GM18520 (cell line): ENCODE results near the gene CSMD2.
"Not testable (repeated sequence)": the region's sequence is repeated elsewhere in the genome, so short reads cannot be mapped to it uniquely, and the experiment has no call there.

Experiments
- ATAC-seq: cut with Tn5 transposase; IDR thresholded peaks from one replicate; pipeline ENCODE4 v1.9.1; 2021; ENCODE audit not compliant: unreplicated experiment

Gene CSMD2

GRCh38 chr1:33517596-33518250, 647.3 kb downstream of the CSMD2 start:
- ATAC-seq, result no peak

DNA sequence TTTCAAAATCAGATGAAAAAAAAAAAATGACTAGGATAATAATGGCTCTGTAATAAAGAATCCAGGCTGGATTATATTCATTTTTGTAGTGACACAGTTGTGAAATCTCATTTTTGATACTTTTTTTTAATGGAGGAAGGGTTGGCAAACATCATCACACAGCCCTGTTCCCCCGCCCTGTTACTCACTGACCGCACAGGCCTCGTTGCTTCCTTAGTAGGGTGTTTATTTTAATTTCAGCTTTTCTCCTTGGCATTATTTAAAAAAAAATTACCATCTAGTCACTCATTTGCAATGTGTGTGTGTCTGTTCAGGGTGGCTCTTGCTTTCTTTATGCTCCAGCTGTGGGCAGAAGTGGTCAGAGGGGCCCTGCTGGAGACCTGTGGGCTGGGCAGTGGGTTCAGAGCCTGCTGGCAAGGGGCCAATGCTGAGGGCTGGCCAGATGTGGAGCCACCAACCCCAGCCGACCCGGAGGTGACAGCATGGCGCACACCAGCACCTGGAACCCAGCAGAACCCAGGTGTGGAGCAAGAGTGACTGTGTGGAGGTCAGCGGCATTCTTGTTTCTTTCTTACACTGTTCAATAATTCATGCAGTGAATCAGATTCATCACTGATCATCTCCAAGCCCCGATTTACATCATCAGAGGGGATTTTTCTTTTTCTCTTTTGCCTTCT, 648.0 kb downstream of the CSMD2 start:
- no peak for ATAC-seq

DNA sequence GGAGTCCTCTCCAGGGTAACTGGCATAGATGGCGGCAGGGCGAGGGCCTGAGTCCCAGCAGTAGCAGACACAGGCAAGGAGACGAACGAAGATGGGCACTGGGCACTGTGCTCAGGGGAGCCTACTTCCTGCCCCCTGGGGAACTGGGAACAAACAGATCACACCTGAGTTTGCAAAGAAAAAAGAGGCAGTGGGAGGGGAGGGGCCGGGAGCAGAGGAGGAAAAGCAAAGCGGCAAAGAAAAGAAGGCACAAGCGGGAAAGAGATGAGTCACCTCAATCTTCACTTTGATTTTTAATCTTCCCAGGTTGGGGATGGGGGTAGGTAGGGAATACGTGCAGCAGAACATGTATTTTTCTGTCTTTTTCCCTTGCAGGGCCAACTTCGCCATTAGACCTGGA, 648.6 kb downstream of the CSMD2 start:
- no peak for ATAC-seq

DNA sequence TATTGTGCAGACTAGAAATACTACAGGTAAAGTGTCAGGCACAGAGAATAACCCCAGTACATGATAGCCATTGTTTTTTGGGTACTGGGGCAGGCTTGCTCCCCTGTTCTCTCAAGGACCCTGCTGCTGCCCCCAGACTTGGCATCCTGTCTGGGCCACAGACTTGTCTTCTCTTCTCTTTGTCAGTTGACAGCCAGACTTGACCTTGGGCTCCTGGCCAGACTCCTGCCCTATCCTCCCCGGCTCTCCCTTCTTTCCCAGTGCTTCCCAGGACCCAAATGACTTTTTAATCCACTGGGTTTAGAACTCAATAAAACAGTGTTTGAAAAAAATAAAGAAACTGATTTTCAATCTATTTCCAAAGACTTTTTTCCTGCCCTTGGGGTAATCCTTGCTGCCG, 649.4 kb downstream of the CSMD2 start:
- no peak for ATAC-seq

- no peak for ATAC-seq
Measured at GRCh38 chr1:33515112-33515511, 649.9 kb downstream of the CSMD2 start.

DNA sequence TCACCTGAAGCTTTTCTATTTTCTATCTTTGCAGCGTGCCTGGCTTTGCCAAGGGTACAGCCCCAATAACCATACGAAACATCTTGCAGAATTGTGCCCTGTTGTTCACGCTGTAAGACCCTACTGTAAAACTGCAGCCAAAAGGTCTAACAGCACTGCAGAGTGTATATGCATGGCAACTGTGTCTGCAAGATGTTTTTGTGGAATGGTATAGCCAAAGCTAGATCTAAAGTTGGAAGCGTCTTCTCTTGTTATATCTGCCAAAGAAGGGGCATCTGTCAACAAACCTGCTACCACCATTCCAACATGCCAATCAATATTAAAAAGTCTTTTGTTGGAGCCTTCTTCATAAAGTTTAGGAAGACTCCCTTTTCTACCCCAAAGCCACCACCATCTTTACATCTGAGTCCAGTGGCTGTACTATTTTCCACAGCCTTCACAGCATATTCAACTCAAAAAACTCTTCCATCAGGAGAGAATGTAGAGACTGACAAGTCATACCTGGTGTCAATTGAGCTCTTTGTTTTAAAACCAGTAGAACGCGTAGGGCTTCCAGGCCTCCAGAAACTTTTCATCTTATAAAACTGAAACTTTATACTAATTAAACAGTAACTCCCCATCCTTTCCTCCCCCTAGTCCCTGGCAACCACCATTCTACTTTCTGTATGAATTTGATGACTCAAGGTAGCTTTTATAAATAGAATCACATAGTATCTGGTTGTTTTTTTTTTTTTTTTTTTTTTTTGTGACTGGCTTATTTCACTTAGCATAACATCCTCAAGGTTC, 652.6 kb downstream of the CSMD2 start:
- no peak for ATAC-seq

- not testable (repeated sequence) for ATAC-seq
Measured at GRCh38 chr1:33509276-33509675, 655.8 kb downstream of the CSMD2 start.

DNA sequence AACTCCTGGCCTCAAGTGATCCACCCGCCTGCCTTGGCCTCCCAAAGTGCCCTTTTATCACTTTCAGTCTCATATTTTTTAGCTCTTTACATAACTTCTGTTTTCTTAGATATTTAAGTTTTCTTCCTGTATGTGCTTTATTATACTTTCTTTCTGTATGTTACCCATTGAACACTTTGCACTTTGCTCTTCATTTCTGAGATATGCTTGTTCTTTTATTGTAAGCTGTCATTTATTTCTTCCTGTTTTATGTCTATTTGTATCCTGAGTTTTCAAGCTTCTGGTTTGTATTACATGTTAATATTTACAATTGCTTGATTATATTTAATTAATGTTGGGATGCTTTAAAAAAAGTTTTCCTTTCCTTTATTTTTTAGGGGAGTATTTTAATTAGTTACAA, 656.9 kb downstream of the CSMD2 start:
- no peak for ATAC-seq

- no peak for ATAC-seq
Measured at GRCh38 chr1:33507661-33508060, 657.4 kb downstream of the CSMD2 start.

DNA sequence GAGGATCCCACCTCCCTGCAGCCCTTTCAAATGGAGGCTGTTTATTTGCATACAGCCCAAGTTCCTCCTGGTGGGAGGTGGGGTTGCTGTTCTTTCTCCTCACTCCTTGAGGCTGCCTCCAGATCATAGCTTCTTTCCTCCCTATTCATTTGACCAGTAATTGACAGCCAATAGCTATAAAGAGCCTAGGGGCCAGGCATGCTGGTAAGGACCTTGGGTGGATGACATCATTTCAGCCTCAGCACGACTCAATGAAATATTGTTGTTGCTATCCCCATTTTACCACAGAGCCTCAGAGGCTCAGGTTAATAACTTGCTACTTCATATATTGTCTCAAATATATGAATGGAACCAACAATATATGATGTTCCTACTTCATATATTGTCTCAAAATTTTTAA, 661.5 kb downstream of the CSMD2 start:
- no peak for ATAC-seq

- ATAC-seq, result no peak
Measured at GRCh38 chr1:33502726-33503125, 662.3 kb downstream of the CSMD2 start.

- no peak for ATAC-seq
Measured at GRCh38 chr1:33501774-33502173, 663.3 kb downstream of the CSMD2 start.

- ATAC-seq, result no peak
Measured at GRCh38 chr1:33501309-33501708, 663.7 kb downstream of the CSMD2 start.

DNA sequence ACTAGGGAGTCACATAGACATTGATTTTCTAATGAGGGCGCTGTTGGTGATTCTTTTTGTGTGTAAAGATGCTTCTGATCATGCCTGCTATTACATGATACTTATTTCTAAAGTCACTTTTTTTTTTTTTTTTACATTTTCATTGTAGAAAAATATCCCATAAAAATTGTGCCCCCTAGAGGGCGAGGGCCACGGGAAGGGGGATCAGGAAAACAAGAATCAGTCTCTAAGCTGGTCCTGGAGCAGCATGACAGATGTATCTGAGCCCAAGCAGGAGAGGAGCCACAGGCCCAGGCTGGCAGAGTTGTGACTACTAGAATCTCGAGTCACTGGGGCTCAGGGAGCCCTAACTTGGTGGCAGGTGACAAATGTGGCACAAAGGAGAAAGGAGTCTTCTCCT, 664.5 kb downstream of the CSMD2 start:
- no peak for ATAC-seq

- no peak for ATAC-seq
Measured at GRCh38 chr1:33497410-33497809, 667.6 kb downstream of the CSMD2 start.

DNA sequence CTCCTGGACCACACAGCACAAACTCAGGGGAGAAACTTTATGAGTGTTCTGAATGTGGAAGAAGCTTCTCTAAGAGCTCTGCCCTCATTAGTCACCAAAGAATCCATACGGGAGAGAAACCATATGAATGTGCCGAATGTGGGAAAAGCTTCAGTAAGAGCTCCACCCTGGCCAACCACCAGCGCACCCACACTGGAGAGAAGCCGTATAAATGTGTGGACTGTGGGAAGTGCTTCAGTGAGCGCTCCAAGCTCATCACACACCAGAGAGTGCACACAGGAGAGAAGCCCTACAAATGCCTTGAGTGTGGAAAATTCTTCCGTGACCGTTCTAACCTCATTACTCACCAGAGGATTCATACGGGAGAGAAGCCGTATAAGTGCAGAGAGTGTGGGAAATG, 670.1 kb downstream of the CSMD2 start:
- ATAC-seq, result no peak

DNA sequence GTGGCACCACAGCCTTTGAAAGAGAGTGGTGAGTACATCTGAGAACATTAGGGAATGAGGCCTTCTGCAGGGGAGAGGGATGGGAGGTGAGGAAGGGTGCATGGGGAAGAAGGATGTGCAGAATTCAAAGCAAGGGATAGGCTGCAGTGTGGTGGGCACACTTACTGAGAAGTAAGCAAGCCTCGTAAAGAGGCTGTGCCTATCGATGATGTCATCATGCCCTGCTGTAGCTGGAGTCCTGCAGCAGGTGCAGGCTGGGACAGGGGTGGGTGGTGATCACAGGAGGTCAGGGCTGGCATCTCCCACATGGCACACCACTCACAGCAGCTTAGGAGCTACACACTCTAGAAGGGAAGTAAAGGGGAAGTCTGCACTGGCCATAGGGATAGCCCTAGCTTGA, 676.4 kb downstream of the CSMD2 start:
- no peak for ATAC-seq

GRCh38 chr1:33482412-33482811, 682.6 kb downstream of the CSMD2 start:
- no peak for ATAC-seq

- no peak for ATAC-seq
Measured at GRCh38 chr1:33477451-33477850, 687.6 kb downstream of the CSMD2 start.

DNA sequence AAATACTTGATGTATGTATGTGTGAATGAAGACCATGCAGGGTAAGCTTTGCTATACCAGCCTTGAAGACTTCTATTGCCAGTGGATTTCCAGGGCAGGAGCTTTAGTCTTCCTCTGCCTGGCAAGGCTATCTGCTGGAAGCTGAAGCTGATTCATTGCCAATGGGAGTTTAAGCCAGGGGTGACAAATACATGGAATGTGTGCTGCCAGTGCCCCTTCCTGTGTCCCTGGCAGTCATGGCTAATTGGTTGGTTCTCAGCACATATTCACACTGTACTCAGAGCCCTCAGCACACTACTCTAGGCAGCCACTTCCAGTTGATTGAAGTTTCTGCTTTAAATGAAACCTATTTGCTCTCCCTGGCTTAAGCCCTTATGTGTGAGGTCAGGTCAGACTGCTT, 691.1 kb downstream of the CSMD2 start:
- ATAC-seq, result no peak

DNA sequence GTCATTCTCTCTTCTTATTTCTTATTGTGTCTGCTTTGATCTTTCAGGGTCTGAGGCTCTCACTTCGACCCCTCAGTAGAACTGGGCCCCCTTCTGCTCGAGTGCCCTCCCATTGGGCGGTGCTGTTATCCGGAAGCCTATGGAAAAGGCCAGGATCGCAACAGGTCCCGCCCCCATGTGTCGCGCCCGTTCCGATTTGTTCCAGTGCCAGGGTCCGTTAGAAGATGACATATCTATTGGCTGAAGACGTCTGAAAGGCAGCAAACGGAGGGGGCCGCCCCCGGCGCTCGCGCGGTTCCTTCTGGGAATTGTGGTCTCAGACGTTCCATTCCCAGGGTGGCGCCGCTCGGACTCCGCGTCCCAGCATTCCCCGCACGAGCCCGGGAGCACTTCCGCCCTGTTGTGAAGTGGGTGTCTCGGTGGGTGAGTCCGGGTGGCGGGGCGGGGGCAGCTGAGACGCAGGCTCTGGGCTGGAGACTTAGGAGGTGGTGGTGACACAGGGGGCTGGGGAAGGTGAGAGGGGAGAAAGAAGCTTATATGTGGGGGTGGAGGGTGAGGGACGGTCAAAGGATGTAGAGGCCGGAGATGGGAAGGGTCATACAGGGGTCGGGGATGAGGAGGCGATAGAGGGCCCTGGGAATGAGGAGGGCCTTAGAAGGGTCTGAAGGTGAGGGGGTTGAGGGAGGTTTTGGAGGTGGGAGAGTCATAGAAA, 692.6 kb downstream of the CSMD2 start, which contains the start of gene ZSCAN20:
Gene ZSCAN20, plus strand, starts transcription at position 377 of the 712 bp plus-strand sequence. CDS start 6,644 bp downstream, outside the sequence.
- ATAC-seq, result peak; percentile 87
